K562 (cell line): ENCODE measurements around the gene POLDIP3. TPM values are rescaled to one million over a fixed set of nuclear protein-coding genes. Genes with fewer than 3 reads are reported as not detected.

Experiments used
- CBFB ChIP-seq: sonication (generic); formaldehyde crosslinking; IDR thresholded peaks from 2 replicates; pipeline ENCODE4 v1.4.0; 2020; ENCODE audit warnings: mild to moderate bottlenecking, missing genetic modification reagents
- E2F3 ChIP-seq: fragments of 250-450 bp; sonication (Bioruptor Pico); IDR thresholded peaks from 2 replicates; pipeline ENCODE4 v1.4.0; 2020; ENCODE audit warnings: mild to moderate bottlenecking
- ELF2 ChIP-seq: fragments of 250-450 bp; sonication (Bioruptor Pico); IDR thresholded peaks from 2 replicates; pipeline ENCODE4 v1.5.0; 2021; ENCODE audit warnings: mild to moderate bottlenecking
- GTF2E2 ChIP-seq: fragments of 200-800 bp; sonication (Bioruptor generic); IDR thresholded peaks from 2 replicates; pipeline ENCODE4 v1.6.1; 2016; ENCODE audit warnings: missing genetic modification characterization, missing compliant biosample characterization
- HDGF ChIP-seq: fragments of 450-650 bp; IDR thresholded peaks from 2 replicates; pipeline ENCODE4 v1.6.1; 2016
- KAT8 ChIP-seq: fragments of 450-650 bp; IDR thresholded peaks from 2 replicates; pipeline ENCODE4 v1.6.1; 2016; ENCODE audit warnings: low read depth, mild to moderate bottlenecking
- MEF2A ChIP-seq: IDR thresholded peaks from 2 replicates; pipeline ENCODE4 v1.6.1; 2011; ENCODE audit warnings: low read depth, mild to moderate bottlenecking, low read length, moderate library complexity; ENCODE audit not compliant: control insufficient read depth
- MYBL2 ChIP-seq, 2 experiments: fragments of 450-650 bp in 1 of 2; sonication (generic) in 1 of 2; formaldehyde crosslinking in 1 of 2; IDR thresholded peaks; 2 replicates each; pipeline versions ENCODE4 v1.6.1 to v1.8.1; 2017 to 2022; ENCODE audit warnings: borderline replicate concordance in 1 of 2, inconsistent platforms in 1 of 2, low read depth in 1 of 2, mild to moderate bottlenecking in 1 of 2, missing genetic modification reagents in 1 of 2, moderate library complexity in 1 of 2
- MYC ChIP-seq, 2 experiments: fragments of 250-450 bp in 1 of 2; sonication (Bioruptor Pico) in 1 of 2; IDR thresholded peaks; 2 replicates each; pipeline versions ENCODE4 v1.5.1 to v1.6.1; 2012 to 2021; ENCODE audit warnings: low read depth in 2 of 2, borderline replicate concordance in 1 of 2, improper control_type of control experiment in 1 of 2, low read length in 1 of 2, mild to moderate bottlenecking in 1 of 2, moderate library complexity in 1 of 2
- PTTG1 ChIP-seq: fragments of 450-650 bp; IDR thresholded peaks from 2 replicates; pipeline ENCODE4 v1.6.1; 2016; ENCODE audit warnings: low read depth, mild to moderate bottlenecking, missing genetic modification characterization, missing compliant biosample characterization
- RBM34 ChIP-seq: fragments of 200-400 bp; formaldehyde crosslinking; IDR thresholded peaks from 2 replicates; pipeline ENCODE4 v1.6.1; 2018; ENCODE audit warnings: low read length, borderline replicate concordance; ENCODE audit not compliant: insufficient read depth
- RNF2 ChIP-seq: sonication (generic); IDR thresholded peaks from 2 replicates; pipeline ENCODE4 v1.6.1; 2016
- SIRT6 ChIP-seq: IDR thresholded peaks from one replicate; pipeline ENCODE4 v1.6.1; 2012; ENCODE audit warnings: low read depth, mild to moderate bottlenecking, control low read depth, inconsistent platforms, low read length, moderate library complexity
- YY1 ChIP-seq, 3 experiments: IDR thresholded peaks; 2 replicates each; pipeline ENCODE4 v1.6.1; 2011; ENCODE audit warnings: low read length in 2 of 3, mild to moderate bottlenecking in 2 of 3, moderate library complexity in 2 of 3, borderline replicate concordance in 1 of 3, control low read depth in 1 of 3, low read depth in 1 of 3; ENCODE audit not compliant: insufficient read depth in 3 of 3, insufficient replicate concordance in 2 of 3, control insufficient read depth in 1 of 3, insufficient read length in 1 of 3; ENCODE audit errors: extremely low read depth in 1 of 3
- ZNF655 ChIP-seq: fragments of 250-450 bp; sonication (Bioruptor Pico); IDR thresholded peaks from 2 replicates; pipeline ENCODE4 v1.5.0; 2021
- polyA plus RNA-seq, 8 experiments: library from polyadenylated mRNA; depleted of rRNA in 4 of 8; stranded (reverse) in 5 of 8; unstranded in 3 of 8; fragments of >200 nt; fragmentation: Nextera tagmentation in 2 of 8; fragmentation: Illumina TruSeq in 1 of 8; extraction: Ambion mirVana in 2 of 8; extraction: Trizol in 1 of 8; gene quantifications; 2 replicates each; pipeline versions ENCODE4 v1.2.1 to v1.2.3, GENCODE V29; 2011 to 2014; ENCODE audit warnings: inconsistent platforms in 1 of 8, missing spikeins in 1 of 8
- total RNA-seq, 7 experiments: library from RNA; depleted of rRNA in 6 of 7; stranded (reverse); fragments of >200 nt in 6 of 7; fragmentation: Illumina TruSeq in 2 of 7; extraction: Trizol in 2 of 7; gene quantifications; 2 replicates each; pipeline versions ENCODE4 v1.2.1 to v1.2.3, GENCODE V29; 2011 to 2021; ENCODE audit warnings: low replicate concordance in 1 of 7
- TF ChIP-seq, protein P1 (sequence below): fragments of 450-650 bp; IDR thresholded peaks from 2 replicates; pipeline ENCODE4 v1.6.1; 2016; ENCODE audit warnings: antibody characterized with exemption
- TF ChIP-seq, protein P2 (sequence below): sonication (generic); IDR thresholded peaks from 2 replicates; pipeline ENCODE4 v1.6.1; 2016
- TF ChIP-seq, protein P3 (sequence below): sonication (generic); formaldehyde crosslinking; IDR thresholded peaks from 2 replicates; pipeline ENCODE4 v1.8.0; 2022; ENCODE audit warnings: missing genetic modification reagents, mild to moderate bottlenecking, moderate library complexity, borderline replicate concordance
- TF ChIP-seq, protein P4 (sequence below): fragments of 450-650 bp; IDR thresholded peaks from one replicate; pipeline ENCODE4 v1.6.1; 2018; ENCODE audit warnings: mild to moderate bottlenecking, moderate library complexity; ENCODE audit not compliant: partially characterized antibody

The POLDIP3 gene
- total and polyA plus RNA-seq, 9 of the 15 experiments (the other 6 are each of a cell fraction or from before 2014, with no cell fraction given) = 14.3 to 53.0 (median 26.3) TPM

DNA sequence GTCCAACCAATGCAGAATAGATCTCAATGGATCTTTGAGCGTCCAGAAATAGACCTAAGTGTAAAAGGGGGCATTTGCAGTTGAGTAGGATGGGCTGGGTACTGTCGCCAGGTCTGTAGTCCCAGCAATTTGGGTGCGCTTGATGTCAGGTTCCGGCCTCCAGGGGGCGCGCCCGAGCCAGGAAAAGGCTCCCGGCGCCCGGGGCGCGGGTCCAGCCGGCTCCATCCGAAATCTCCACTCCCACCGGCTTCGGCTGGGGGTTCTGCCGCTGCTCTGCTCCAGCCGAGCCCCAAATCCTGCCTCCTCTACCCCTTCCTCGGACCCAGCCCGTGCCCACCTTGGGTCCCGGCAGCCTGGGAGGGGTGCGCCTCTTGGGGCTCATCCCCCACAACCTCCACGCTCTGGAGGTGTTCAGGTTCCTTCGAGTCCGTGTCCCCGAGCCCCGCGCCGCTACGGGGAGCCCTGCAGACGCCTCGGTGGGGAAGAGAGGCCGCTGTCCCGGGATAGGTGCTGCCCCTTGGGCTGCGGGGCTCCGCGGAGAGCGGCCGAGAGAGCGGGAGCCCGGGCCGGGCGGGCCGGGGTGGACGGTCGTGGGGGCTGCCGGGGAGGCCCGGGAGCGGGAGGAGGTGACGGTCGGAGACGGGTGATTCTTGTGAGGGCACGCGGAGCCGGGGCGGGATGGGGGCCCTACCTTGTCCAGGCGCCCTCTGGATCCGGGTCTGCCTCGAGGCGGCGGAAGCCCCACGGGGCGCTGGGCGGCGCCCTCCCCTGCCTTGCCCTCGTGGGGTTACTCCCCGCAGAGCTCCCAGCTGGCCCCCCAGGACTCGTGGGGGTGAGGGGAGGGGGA is 47.5 kb upstream of the POLDIP3 start (continued):
- TF ChIP-seq, protein P1, sequence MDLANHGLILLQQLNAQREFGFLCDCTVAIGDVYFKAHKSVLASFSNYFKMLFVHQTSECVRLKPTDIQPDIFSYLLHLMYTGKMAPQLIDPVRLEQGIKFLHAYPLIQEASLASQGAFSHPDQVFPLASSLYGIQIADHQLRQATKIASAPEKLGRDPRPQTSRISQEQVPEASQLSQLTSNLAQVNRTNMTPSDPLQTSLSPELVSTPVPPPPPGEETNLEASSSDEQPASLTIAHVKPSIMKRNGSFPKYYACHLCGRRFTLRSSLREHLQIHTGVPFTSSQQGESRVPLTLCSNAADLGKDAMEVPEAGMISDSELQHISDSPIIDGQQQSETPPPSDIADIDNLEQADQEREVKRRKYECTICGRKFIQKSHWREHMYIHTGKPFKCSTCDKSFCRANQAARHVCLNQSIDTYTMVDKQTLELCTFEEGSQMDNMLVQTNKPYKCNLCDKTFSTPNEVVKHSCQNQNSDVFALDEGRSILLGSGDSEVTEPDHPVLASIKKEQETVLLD = no peak
- no peak for TF ChIP-seq MYBL2 (IDR thresholded peaks at IDR 0.05; ENCODE audit: low read depth)
- no peak for TF ChIP-seq MYBL2 (CRISPR knock-in tag; IDR thresholded peaks at IDR 0.05; ENCODE audit: borderline replicate concordance)
- TF ChIP-seq RNF2 = no peak
- peak in 1 of 3 experiments; percentile 3 for TF ChIP-seq YY1 (IDR thresholded peaks at IDR 0.05; ENCODE audit: borderline replicate concordance in 1 of 3, control insufficient read depth in 1 of 3, extremely low read depth in 1 of 3, insufficient read depth in 3 of 3, insufficient read length in 1 of 3, insufficient replicate concordance in 2 of 3, low read depth in 1 of 3, low read length in 2 of 3)
- TF ChIP-seq ZNF655 = no peak
- TF ChIP-seq E2F3 (CRISPR knock-in tag) = no peak
- TF ChIP-seq ELF2 (CRISPR knock-in tag) = no peak
- TF ChIP-seq MYC (IDR thresholded peaks at IDR 0.05; ENCODE audit: low read depth, low read length) = no peak
- no peak for TF ChIP-seq MYC (CRISPR knock-in tag; IDR thresholded peaks at IDR 0.05; ENCODE audit: borderline replicate concordance, low read depth)
- no peak for TF ChIP-seq SIRT6
- TF ChIP-seq, protein P2, sequence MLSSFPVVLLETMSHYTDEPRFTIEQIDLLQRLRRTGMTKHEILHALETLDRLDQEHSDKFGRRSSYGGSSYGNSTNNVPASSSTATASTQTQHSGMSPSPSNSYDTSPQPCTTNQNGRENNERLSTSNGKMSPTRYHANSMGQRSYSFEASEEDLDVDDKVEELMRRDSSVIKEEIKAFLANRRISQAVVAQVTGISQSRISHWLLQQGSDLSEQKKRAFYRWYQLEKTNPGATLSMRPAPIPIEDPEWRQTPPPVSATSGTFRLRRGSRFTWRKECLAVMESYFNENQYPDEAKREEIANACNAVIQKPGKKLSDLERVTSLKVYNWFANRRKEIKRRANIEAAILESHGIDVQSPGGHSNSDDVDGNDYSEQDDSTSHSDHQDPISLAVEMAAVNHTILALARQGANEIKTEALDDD = no peak
- TF ChIP-seq CBFB (CRISPR knock-in tag) = no peak
- TF ChIP-seq PTTG1 (tag) = no peak
- TF ChIP-seq, protein P3, sequence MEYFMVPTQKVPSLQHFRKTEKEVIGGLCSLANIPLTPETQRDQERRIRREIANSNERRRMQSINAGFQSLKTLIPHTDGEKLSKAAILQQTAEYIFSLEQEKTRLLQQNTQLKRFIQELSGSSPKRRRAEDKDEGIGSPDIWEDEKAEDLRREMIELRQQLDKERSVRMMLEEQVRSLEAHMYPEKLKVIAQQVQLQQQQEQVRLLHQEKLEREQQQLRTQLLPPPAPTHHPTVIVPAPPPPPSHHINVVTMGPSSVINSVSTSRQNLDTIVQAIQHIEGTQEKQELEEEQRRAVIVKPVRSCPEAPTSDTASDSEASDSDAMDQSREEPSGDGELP (CRISPR knock-in tag) = 0 out of 2 replicates have a peak, but pooled peaks have one; percentile 7
- TF ChIP-seq GTF2E2 (tag) = no peak
- TF ChIP-seq, protein P4, sequence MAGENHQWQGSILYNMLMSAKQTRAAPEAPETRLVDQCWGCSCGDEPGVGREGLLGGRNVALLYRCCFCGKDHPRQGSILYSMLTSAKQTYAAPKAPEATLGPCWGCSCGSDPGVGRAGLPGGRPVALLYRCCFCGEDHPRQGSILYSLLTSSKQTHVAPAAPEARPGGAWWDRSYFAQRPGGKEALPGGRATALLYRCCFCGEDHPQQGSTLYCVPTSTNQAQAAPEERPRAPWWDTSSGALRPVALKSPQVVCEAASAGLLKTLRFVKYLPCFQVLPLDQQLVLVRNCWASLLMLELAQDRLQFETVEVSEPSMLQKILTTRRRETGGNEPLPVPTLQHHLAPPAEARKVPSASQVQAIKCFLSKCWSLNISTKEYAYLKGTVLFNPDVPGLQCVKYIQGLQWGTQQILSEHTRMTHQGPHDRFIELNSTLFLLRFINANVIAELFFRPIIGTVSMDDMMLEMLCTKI = no peak
- no peak for TF ChIP-seq RBM34
- TF ChIP-seq KAT8 = no peak
- TF ChIP-seq HDGF = no peak
- no peak for TF ChIP-seq MEF2A
